Retinal pigment epithelial cell (primary cell): ENCODE data around the gene SYNGAP1.

Source experiments
- DNase-seq: peaks from one replicate; pipeline ENCODE4 v3.0.0-alpha.2; 2010; ENCODE audit warnings: low read depth
- H3K4me3 ChIP-seq: 2 replicates; pipeline ENCODE4 v1.5.1; 2011; ENCODE audit warnings: mild to moderate bottlenecking, low read length, control low read depth, moderate library complexity
- TF ChIP-seq, protein P1 (sequence below): conservative IDR thresholded peaks from 2 replicates; pipeline ENCODE4 v1.5.1; 2011; ENCODE audit warnings: low read depth, low read length, control low read depth, inconsistent platforms

SYNGAP1 gene

DNA sequence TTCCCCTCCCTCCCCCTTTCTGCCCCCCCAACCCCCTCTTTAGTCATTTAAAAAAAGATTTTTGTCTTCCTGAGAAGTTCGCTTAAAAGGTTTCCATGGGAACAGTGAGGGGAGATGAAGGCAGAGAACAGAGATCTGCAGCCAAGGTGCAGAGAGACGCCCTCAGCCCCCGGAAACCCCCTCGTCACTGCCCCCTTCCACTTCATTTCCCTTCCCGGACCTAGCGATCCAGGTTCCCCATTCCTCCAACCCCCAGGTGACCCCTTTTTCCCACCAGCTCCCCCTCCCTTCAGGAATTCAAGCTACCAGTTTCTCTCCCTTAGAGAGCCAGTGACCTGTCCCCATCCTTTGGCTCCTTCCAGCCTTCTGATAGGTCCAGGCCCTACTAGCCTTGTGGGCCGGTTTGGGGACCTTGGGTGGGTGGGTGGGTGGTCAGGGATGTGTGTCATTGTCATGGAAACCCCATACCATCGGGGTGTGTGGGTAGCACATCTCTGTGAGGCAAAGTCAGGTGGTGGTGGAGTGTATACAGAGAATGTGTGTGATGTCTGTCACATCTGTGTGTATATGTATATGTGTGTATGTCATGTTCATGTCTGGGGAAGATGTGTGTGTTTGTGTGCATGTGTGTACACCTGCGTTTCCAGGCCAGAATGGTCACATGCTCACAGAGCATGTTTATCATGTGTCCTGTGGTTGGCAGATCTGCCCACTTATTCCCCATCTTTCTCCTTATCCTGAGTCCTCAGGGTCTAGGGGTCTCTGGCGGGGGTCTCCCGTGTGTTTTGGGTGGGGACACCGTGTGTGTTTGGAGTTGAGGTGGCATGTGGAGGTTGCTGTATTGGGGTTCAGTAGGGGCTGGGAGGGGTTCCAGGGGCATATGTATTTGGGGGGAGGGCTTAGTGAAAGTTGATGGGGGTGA is 7.0 kb downstream of the SYNGAP1 start:
- no peak for DNase-seq

DNA sequence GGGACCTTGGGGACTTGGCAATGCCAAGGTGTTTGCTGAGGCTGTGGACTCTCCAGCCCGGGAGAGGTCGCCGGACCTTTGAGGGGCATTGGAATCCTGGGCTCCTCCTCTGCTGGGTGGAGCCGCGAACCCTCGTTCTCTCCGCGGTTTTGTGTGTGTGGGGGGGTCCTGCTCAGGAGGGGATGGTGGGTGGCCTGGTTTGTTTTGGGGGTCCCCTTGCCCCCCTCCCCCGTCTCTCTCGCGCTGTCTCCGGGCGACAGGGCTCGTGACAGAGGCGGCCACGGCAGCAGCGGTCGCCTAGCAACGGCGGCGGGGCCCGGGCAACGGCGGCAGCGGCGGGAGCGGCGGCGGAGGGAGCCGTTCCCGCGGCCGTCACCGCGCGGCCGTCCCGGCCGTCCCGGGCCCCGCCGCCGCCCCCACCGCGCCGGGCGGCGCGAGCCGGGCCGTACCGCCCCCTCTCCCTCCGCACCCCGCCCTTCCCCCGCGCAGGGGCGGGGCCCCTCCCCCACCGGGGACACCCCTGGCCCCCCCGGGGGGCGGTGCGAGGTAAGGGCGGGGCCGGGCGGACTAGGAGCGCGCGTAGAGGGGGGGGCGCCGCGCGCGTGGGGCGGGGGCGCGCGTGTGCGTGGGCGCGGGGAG is 7.8 kb downstream of the SYNGAP1 start:
- TF ChIP-seq, protein P1, sequence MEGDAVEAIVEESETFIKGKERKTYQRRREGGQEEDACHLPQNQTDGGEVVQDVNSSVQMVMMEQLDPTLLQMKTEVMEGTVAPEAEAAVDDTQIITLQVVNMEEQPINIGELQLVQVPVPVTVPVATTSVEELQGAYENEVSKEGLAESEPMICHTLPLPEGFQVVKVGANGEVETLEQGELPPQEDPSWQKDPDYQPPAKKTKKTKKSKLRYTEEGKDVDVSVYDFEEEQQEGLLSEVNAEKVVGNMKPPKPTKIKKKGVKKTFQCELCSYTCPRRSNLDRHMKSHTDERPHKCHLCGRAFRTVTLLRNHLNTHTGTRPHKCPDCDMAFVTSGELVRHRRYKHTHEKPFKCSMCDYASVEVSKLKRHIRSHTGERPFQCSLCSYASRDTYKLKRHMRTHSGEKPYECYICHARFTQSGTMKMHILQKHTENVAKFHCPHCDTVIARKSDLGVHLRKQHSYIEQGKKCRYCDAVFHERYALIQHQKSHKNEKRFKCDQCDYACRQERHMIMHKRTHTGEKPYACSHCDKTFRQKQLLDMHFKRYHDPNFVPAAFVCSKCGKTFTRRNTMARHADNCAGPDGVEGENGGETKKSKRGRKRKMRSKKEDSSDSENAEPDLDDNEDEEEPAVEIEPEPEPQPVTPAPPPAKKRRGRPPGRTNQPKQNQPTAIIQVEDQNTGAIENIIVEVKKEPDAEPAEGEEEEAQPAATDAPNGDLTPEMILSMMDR: peak; percentile 26
- DNase-seq: no peak
- H3K4me3 ChIP-seq: peak overlapping the region; percentile 77

More for the DNA sequence above, 7.0 kb downstream of the SYNGAP1 start:
- TF ChIP-seq, protein P1: no peak
- H3K4me3 ChIP-seq: peak overlapping the region; percentile 77

DNA sequence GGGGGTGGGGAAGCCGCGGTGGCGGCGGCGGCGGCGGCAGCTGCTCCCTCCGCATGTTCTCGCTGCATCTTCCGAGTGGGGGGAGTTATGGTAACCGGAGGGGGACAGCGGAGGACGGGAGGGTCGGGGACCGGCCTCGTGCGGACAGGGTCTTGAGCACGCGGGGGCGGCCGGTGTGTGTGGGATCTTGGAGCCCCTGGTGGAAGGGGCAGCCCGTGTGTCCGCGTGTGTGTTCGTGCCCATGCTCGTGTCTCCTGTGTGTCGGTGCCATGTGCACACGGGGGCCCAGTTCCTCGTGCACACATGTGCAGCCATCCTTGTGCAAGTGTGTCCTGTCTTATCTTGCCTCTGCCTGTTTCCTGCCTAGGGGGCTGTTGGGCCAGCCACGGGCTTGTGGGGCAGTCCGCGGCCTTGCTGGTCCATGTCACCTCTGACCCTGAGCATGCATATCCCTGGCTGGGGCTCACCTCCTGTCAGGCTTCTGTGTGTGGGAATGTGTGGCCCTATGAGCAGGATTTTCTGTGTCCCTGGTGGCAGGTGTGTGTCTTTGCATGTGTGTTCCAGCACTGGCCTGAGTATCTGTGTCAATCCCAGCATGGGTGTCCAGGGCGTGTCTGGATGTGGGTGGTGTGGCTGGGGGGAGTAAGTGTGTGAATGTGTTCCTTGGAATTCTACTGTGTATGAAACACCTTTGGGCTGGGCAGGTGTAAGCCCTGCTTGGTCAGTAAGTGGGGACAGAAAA is 8.5 kb downstream of the SYNGAP1 start:
- peak overlapping the region; percentile 50 for H3K4me3 ChIP-seq
- TF ChIP-seq, protein P1: peak; percentile 39
- DNase-seq: no peak

DNA sequence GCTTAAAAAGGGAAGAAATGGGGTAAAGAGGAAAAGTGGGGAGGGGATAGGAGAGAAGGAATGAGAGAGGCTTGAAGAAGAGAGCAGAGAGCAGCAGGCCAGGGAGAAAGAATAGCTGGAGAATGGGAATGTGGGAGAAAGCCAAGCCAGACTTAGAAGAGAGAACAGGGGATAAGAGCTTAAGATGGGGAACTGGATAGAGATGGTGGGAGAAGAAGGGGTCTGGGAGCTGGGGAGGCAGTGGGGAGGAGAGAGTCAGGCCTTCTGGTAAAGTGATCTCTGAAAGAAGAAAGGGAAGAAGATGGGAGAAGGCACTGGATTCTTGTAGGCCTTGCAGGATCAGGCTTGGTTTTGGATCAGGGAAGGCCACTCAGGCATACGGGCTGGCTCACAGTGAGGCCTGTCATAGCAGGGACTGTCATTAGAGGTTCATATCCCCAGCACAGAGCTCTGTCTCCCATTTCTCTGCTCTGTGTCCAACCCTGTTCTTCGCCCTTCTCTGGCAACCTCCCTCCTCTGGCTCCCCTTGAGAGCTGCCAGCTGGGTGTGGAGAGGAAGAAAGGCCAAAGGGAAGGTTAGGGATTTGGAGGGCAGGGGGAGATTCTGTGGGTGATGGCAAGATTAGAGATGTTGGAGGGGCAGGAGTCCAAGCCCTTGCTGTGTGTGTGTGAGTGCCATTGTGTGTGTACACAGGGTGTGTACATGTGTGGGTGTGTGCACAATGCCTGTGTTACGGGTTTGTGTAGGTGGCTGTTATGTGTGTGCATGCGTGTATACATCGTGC is 9.3 kb downstream of the SYNGAP1 start:
- DNase-seq: no peak
- peak overlapping the region; percentile 50 for H3K4me3 ChIP-seq
- TF ChIP-seq, protein P1: no peak

DNA sequence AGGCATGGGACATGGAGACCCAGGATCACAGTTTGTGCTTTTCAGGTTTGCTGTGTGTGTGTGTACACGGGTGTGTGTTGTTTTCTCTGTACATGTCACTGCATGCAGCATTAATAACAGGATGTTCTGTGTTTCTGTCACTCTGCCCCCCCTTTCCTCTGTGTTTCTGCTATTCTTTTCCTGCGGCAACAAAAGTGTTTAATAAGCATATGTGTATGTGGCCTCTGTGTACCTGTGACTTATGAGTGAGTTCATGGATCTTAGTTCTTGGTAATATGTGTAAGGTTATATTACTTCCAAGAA is 9.8 kb downstream of the SYNGAP1 start:
- TF ChIP-seq, protein P1: no peak
- no peak overlapping the region for H3K4me3 ChIP-seq
- no peak for DNase-seq

DNA sequence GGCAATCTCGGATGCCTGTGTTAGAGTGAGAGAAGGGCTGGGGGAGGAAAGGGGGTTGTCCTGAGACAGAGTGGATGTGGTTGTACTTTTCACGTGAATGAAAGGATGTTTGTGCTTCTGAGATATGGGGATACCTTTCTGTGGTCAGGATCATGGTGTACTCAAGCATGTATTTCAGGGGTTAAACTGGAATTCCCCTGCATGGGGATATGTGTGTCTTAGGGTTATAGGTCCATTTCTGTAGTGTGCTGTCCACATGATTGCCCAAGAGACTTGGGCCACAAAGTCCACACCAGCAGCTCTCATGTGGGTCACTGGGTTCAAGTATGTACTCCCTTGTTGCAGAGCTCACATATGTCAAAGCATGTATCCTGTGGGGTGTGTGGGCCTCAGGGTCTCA is 10.5 kb downstream of the SYNGAP1 start:
- TF ChIP-seq, protein P1: no peak
- DNase-seq: no peak
- H3K4me3 ChIP-seq: no peak overlapping the region
